HepG2 (cell line): ENCODE measurements around the gene EFL1. TPM values are rescaled to one million over a fixed set of nuclear protein-coding genes. Genes with fewer than 3 reads are reported as not detected.

Experiments
- ATF1 ChIP-seq: IDR thresholded peaks from 2 replicates; pipeline ENCODE4 v1.6.1; 2016; ENCODE audit warnings: mild to moderate bottlenecking, control low read depth
- ATF7-NPFF ChIP-seq: sonication (generic); formaldehyde crosslinking; IDR thresholded peaks from 2 replicates; pipeline ENCODE4 v1.8.1; 2023; ENCODE audit warnings: mild to moderate bottlenecking, low read depth, missing genetic modification reagents, moderate library complexity
- CREBL2 ChIP-seq: sonication (generic); formaldehyde crosslinking; IDR thresholded peaks from 2 replicates; pipeline ENCODE4 v1.8.1; 2023; ENCODE audit warnings: missing genetic modification reagents, mild to moderate bottlenecking, borderline replicate concordance
- CTCF ChIP-seq: sonication (generic); formaldehyde crosslinking; IDR thresholded peaks from 2 replicates; pipeline ENCODE4 v1.5.0; 2020; ENCODE audit warnings: mild to moderate bottlenecking, missing genetic modification reagents, moderate library complexity
- HCFC1 ChIP-seq: fragments of 150-350 bp; IDR thresholded peaks from 2 replicates; pipeline ENCODE4 v1.6.1; 2014; ENCODE audit warnings: low read depth, low read length
- KDM5B ChIP-seq: sonication (generic); formaldehyde crosslinking; IDR thresholded peaks from 2 replicates; pipeline ENCODE4 v1.4.0; 2020; ENCODE audit warnings: missing genetic modification reagents, mild to moderate bottlenecking, borderline replicate concordance
- RBM39 ChIP-seq: fragments of 200-400 bp; formaldehyde crosslinking; IDR thresholded peaks from one replicate; pipeline ENCODE4 v1.6.1; 2018; ENCODE audit warnings: antibody characterized with exemption, mild to moderate bottlenecking, low read depth, low read length; ENCODE audit not compliant: poor library complexity, severe bottlenecking
- RFX1 ChIP-seq: fragments of 450-650 bp; IDR thresholded peaks from 2 replicates; pipeline ENCODE4 v1.6.1; 2017
- SYNCRIP ChIP-seq: fragments of 200-400 bp; formaldehyde crosslinking; IDR thresholded peaks from 2 replicates; pipeline ENCODE4 v1.6.1; 2018; ENCODE audit warnings: mild to moderate bottlenecking, low read depth, low read length; ENCODE audit not compliant: insufficient read depth
- TBP ChIP-seq: sonication (generic); formaldehyde crosslinking; IDR thresholded peaks from 2 replicates; pipeline ENCODE4 v1.5.0; 2020; ENCODE audit warnings: missing genetic modification reagents
- THYN1 ChIP-seq: sonication (generic); formaldehyde crosslinking; IDR thresholded peaks from 2 replicates; pipeline ENCODE4 v1.8.1; 2023; ENCODE audit warnings: low read depth, mild to moderate bottlenecking, moderate library complexity, missing genetic modification reagents, borderline replicate concordance
- ZFY ChIP-seq: sonication (generic); formaldehyde crosslinking; IDR thresholded peaks from 2 replicates; pipeline ENCODE4 v1.4.0; 2020; ENCODE audit warnings: missing genetic modification reagents
- ZKSCAN8 ChIP-seq: IDR thresholded peaks from 2 replicates; pipeline ENCODE4 v1.6.1; 2016; ENCODE audit warnings: borderline replicate concordance, missing genetic modification reagents, missing compliant biosample characterization
- ZNF230 ChIP-seq: sonication (generic); formaldehyde crosslinking; IDR thresholded peaks from 2 replicates; pipeline ENCODE4 v1.4.0; 2020; ENCODE audit warnings: mild to moderate bottlenecking, missing genetic modification reagents
- ZNF615 ChIP-seq: sonication (generic); formaldehyde crosslinking; IDR thresholded peaks from 2 replicates; pipeline ENCODE4 v1.5.0; 2020; ENCODE audit warnings: mild to moderate bottlenecking, missing genetic modification reagents, borderline replicate concordance
- ZNF770 ChIP-seq: sonication (generic); formaldehyde crosslinking; IDR thresholded peaks from 2 replicates; pipeline ENCODE4 v1.5.0; 2020; ENCODE audit warnings: mild to moderate bottlenecking, missing genetic modification reagents
- polyA plus RNA-seq, 8 experiments: library from polyadenylated mRNA; depleted of rRNA in 3 of 8; stranded (reverse) in 7 of 8; unstranded in 1 of 8; fragments of >200 nt; fragmentation: Illumina TruSeq in 4 of 8; extraction: Trizol in 4 of 8; gene quantifications; 2 replicates each; pipeline versions ENCODE4 v1.2.1 to v1.2.3, GENCODE V29; 2011 to 2016; ENCODE audit warnings: low read depth in 4 of 8, missing spikeins in 1 of 8, mixed read lengths in 1 of 8; ENCODE audit not compliant: insufficient read depth in 1 of 8
- total RNA-seq, 5 experiments: library from RNA; depleted of rRNA; stranded (reverse); fragments of >200 nt; fragmentation: Illumina TruSeq; extraction: Trizol; gene quantifications; 2 replicates each; pipeline ENCODE4 v1.2.3, GENCODE V29; 2016; ENCODE audit warnings: low read depth in 1 of 5
- TF ChIP-seq, protein P1 (sequence below): sonication (generic); formaldehyde crosslinking; IDR thresholded peaks from 2 replicates; pipeline ENCODE4 v1.5.1; 2020; ENCODE audit warnings: missing genetic modification reagents, mild to moderate bottlenecking, borderline replicate concordance
- TF ChIP-seq, protein P2 (sequence below): sonication (generic); formaldehyde crosslinking; IDR thresholded peaks from 2 replicates; pipeline ENCODE4 v1.9.0; 2022; ENCODE audit warnings: low read depth, missing genetic modification reagents

Gene EFL1
- total and polyA plus RNA-seq, 2 of the 13 experiments (the other 11 are each of a cell fraction or from before 2014, with no cell fraction given): 6.4 to 12.0 TPM

DNA sequence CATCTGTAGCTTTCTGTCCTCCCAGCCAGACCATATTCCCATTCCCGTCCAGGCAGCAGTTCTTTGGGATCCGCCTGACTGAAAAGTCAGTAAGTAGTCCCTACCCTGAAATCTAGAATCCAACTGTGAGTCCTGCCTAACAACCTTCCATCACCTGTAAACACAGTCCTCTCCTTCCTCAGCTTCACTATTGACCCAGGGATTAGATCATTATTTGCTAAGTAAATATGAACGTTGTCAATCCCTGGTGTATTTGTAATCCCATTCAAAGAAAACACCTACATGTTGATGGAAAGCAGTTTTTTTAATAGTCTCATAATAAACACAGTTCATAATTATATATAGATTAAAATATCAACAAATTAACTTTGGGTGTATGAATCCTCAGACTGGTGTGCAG lies 816 bp upstream of the EFL1 start (continued):
- TF ChIP-seq RBM39: no peak
- TF ChIP-seq CTCF (CRISPR knock-in tag): no peak
- no peak for TF ChIP-seq ZNF615 (CRISPR knock-in tag)
- TF ChIP-seq ZKSCAN8 (CRISPR knock-in tag): peak; percentile 86; the same call in 1 of the 2 replicates
- TF ChIP-seq, protein P1, sequence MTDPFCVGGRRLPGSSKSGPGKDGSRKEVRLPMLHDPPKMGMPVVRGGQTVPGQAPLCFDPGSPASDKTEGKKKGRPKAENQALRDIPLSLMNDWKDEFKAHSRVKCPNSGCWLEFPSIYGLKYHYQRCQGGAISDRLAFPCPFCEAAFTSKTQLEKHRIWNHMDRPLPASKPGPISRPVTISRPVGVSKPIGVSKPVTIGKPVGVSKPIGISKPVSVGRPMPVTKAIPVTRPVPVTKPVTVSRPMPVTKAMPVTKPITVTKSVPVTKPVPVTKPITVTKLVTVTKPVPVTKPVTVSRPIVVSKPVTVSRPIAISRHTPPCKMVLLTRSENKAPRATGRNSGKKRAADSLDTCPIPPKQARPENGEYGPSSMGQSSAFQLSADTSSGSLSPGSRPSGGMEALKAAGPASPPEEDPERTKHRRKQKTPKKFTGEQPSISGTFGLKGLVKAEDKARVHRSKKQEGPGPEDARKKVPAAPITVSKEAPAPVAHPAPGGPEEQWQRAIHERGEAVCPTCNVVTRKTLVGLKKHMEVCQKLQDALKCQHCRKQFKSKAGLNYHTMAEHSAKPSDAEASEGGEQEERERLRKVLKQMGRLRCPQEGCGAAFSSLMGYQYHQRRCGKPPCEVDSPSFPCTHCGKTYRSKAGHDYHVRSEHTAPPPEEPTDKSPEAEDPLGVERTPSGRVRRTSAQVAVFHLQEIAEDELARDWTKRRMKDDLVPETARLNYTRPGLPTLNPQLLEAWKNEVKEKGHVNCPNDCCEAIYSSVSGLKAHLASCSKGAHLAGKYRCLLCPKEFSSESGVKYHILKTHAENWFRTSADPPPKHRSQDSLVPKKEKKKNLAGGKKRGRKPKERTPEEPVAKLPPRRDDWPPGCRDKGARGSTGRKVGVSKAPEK (CRISPR knock-in tag): no peak
- TF ChIP-seq RFX1: no peak
- no peak for TF ChIP-seq THYN1 (CRISPR knock-in tag)
- TF ChIP-seq SYNCRIP: no peak
- TF ChIP-seq KDM5B (CRISPR knock-in tag): no peak
- TF ChIP-seq, protein P2, sequence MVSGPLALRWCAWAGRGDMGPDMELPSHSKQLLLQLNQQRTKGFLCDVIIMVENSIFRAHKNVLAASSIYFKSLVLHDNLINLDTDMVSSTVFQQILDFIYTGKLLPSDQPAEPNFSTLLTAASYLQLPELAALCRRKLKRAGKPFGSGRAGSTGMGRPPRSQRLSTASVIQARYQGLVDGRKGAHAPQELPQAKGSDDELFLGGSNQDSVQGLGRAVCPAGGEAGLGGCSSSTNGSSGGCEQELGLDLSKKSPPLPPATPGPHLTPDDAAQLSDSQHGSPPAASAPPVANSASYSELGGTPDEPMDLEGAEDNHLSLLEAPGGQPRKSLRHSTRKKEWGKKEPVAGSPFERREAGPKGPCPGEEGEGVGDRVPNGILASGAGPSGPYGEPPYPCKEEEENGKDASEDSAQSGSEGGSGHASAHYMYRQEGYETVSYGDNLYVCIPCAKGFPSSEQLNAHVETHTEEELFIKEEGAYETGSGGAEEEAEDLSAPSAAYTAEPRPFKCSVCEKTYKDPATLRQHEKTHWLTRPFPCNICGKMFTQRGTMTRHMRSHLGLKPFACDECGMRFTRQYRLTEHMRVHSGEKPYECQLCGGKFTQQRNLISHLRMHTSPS: no peak
- no peak for TF ChIP-seq TBP (CRISPR knock-in tag)
- TF ChIP-seq HCFC1: no peak
- TF ChIP-seq ZNF770 (CRISPR knock-in tag): no peak
- no peak for TF ChIP-seq ZNF230
- TF ChIP-seq CREBL2 (CRISPR knock-in tag): no peak
- TF ChIP-seq ATF1 (CRISPR knock-in tag): no peak
- no peak for TF ChIP-seq ATF7-NPFF (CRISPR knock-in tag)
- TF ChIP-seq ZFY (CRISPR knock-in tag): no peak
